Germinal center (tissue), 1 donor: Measurements from ENCODE around the gene MLXIP.
"Not testable (repeated sequence)": the region's sequence is repeated elsewhere in the genome, so short reads cannot be mapped to it uniquely, and the experiment has no call there.

Experiments
- DNase-seq: peaks from one replicate; pipeline ENCODE4 v3.0.0; 2012; ENCODE audit warnings: mixed read lengths, low spot score

Gene MLXIP

GRCh38 chr12:122078141-122079032 is at the start of gene MLXIP:
TSS of gene MLXIP (plus strand) at chr12:122078756. CDS start at chr12:122078854, 98 bp downstream.
- DNase-seq, result peak; percentile 95

- DNase-seq, result peak; percentile 80
Observed at GRCh38 chr12:122028905-122029560, 49.5 kb upstream of the MLXIP start.

GRCh38 chr12:122029620-122030423 is 48.7 kb upstream of the MLXIP start:
- no peak for DNase-seq

GRCh38 chr12:122030424-122031035 is 48.0 kb upstream of the MLXIP start:
- peak; percentile 36 for DNase-seq

- DNase-seq, result peak; percentile 48
Observed at GRCh38 chr12:122031342-122032216, 47.0 kb upstream of the MLXIP start.

- peak; percentile 63 for DNase-seq
Observed at GRCh38 chr12:122032580-122032979, 46.0 kb upstream of the MLXIP start.

- DNase-seq, result no peak
Observed at GRCh38 chr12:122035292-122035691, 43.3 kb upstream of the MLXIP start.

- no peak for DNase-seq
Observed at GRCh38 chr12:122036153-122036552, 42.4 kb upstream of the MLXIP start.

- no peak for DNase-seq
Observed at GRCh38 chr12:122040579-122041386, 37.8 kb upstream of the MLXIP start.

GRCh38 chr12:122041458-122041857 is 37.1 kb upstream of the MLXIP start:
- not testable (repeated sequence) for DNase-seq

- no peak for DNase-seq
Observed at GRCh38 chr12:122042910-122043309, 35.6 kb upstream of the MLXIP start.

GRCh38 chr12:122043476-122043875 is 35.1 kb upstream of the MLXIP start:
- DNase-seq, result no peak

- no peak for DNase-seq
Observed at GRCh38 chr12:122045262-122045661, 33.3 kb upstream of the MLXIP start.

- no peak for DNase-seq
Observed at GRCh38 chr12:122046145-122046544, 32.4 kb upstream of the MLXIP start.

- DNase-seq, result no peak
Observed at GRCh38 chr12:122048151-122048550, 30.4 kb upstream of the MLXIP start.

- DNase-seq, result no peak
Observed at GRCh38 chr12:122049827-122050226, 28.7 kb upstream of the MLXIP start.

GRCh38 chr12:122050706-122051105 is 27.9 kb upstream of the MLXIP start:
- no peak for DNase-seq

- DNase-seq, result no peak
Observed at GRCh38 chr12:122051231-122051876, 27.2 kb upstream of the MLXIP start.

- no peak for DNase-seq
Observed at GRCh38 chr12:122052285-122052684, 26.3 kb upstream of the MLXIP start.
